CD4-positive, CD25-positive, alpha-beta regulatory T cell (primary cell): ENCODE measurements around the gene TTC39B. TPM values are rescaled to one million over a fixed set of nuclear protein-coding genes. Genes with fewer than 3 reads are reported as not detected.

Experiments
- ATAC-seq, 2 donors: fragments of 150-1000 bp; cut with Tn5 transposase; one replicate each; pipeline ENCODE4 v1.10.0; 2021; ENCODE audit warnings: low read depth in 2 of 2, moderate number of reproducible peaks in 2 of 2, moderate library complexity in 1 of 2
- DNase-seq, 3 donors: peaks; one replicate each; pipeline versions ENCODE4 v3.0.0 to v3.0.0-alpha.2; 2012 to 2022; ENCODE audit warnings: mixed read lengths in 1 of 3
- H3K27ac ChIP-seq: one replicate; pipeline ENCODE4 v1.7.0; 2013; ENCODE audit warnings: mild to moderate bottlenecking, low read length; ENCODE audit not compliant: insufficient read depth, poor library complexity, severe bottlenecking
- H3K27me3 ChIP-seq: one replicate; pipeline ENCODE4 v1.7.0; 2013; ENCODE audit warnings: low read length; ENCODE audit not compliant: control insufficient read depth, insufficient read depth
- H3K36me3 ChIP-seq: one replicate; pipeline ENCODE4 v1.7.0; 2013; ENCODE audit warnings: mild to moderate bottlenecking, low read length, moderate library complexity; ENCODE audit not compliant: control insufficient read depth, insufficient read depth
- H3K4me1 ChIP-seq: 2 replicates; pipeline ENCODE4 v1.7.0; 2013; ENCODE audit warnings: mild to moderate bottlenecking, low read length; ENCODE audit not compliant: insufficient read depth, control insufficient read depth, poor library complexity, severe bottlenecking
- H3K4me3 ChIP-seq: one replicate; pipeline ENCODE4 v1.7.0; 2013; ENCODE audit warnings: low read depth, mild to moderate bottlenecking, low read length, moderate library complexity
- H3K9me3 ChIP-seq, 2 experiments: 1 replicate in 1 of 2; 2 replicates in 1 of 2; pipeline ENCODE4 v1.7.0; 2013; ENCODE audit warnings: low read length in 2 of 2, mild to moderate bottlenecking in 1 of 2, moderate library complexity in 1 of 2; ENCODE audit not compliant: control insufficient read depth in 2 of 2
- H3K27ac Mint-ChIP-seq, 3 donors: one replicate each; pipeline ENCODE4 v1.8.0; 2020 to 2022; ENCODE audit warnings: mild to moderate bottlenecking in 3 of 3, mixed read lengths in 3 of 3, moderate library complexity in 2 of 3
- H3K27me3 Mint-ChIP-seq: one replicate; pipeline ENCODE4 v1.8.0; 2022; ENCODE audit warnings: mild to moderate bottlenecking, mixed read lengths
- H3K36me3 Mint-ChIP-seq: one replicate; pipeline ENCODE4 v1.8.0; 2020; ENCODE audit warnings: mixed read lengths
- H3K4me1 Mint-ChIP-seq, 4 donors: one replicate each; pipeline ENCODE4 v1.8.0; 2020 to 2022; ENCODE audit warnings: mixed read lengths in 4 of 4, mild to moderate bottlenecking in 1 of 4
- H3K4me3 Mint-ChIP-seq, 4 donors: one replicate each; pipeline ENCODE4 v1.8.0; 2020 to 2022; ENCODE audit warnings: mild to moderate bottlenecking in 4 of 4, mixed read lengths in 4 of 4, moderate library complexity in 3 of 4
- H3K9me3 Mint-ChIP-seq, 7 donors: one replicate each; pipeline ENCODE4 v1.8.0; 2020 to 2022; ENCODE audit warnings: mixed read lengths in 7 of 7, mild to moderate bottlenecking in 3 of 7, moderate library complexity in 2 of 7
- polyA plus RNA-seq, 4 donors: library from polyadenylated mRNA; unstranded; fragments of 300-500 nt; fragmentation: Illumina TruSeq; gene quantifications; one replicate each; pipeline ENCODE4 v1.2.3, GENCODE V29; 2021
- total RNA-seq: library from RNA; stranded (reverse); gene quantifications from one replicate; pipeline ENCODE4 v1.2.3, GENCODE V29; 2022

TTC39B gene
- total and polyA plus RNA-seq, 5 donors from 2014 or later, result 4.0 to 42.7 (median 8.8) TPM

DNA sequence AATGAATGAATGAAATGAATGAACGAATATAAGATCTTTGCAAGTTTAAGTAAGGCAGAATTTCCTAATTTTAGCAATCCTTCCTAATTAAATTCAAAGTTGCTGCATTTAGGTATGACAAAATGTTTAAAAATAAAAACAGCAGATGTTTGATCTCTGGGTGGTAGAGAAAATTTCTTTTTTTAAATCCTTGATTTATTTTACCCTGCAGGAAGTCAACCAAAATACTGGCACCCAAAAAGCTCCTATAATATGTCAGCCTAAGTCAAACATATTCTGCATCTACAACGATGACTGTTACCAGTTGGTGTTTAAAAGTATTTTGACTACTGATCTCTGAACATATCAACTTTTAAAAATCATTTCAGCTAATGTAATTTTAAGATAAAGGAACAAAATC lies 58.4 kb downstream of the TTC39B start:
- DNase-seq, result no peak
- no peaks in the 10 kb centered on the region for H3K27me3 Mint-ChIP-seq
- peak overlapping the region in 1 of 3 donors; percentile 15 for H3K27ac Mint-ChIP-seq
- peaks cover 31% of the 10 kb centered on the region for H3K36me3 Mint-ChIP-seq
- H3K36me3 ChIP-seq, result peaks cover 4% of the 10 kb centered on the region
- no peaks in the 10 kb centered on the region for H3K9me3 Mint-ChIP-seq
- no peaks in the 10 kb centered on the region for H3K9me3 ChIP-seq
- H3K4me3 Mint-ChIP-seq, result no peak overlapping the region
- ATAC-seq, result no peak
- H3K4me1 Mint-ChIP-seq, result peaks cover 10 to 62% (median 37%) of the 10 kb centered on the region in 4 donors
- no peaks in the 10 kb centered on the region for H3K4me1 ChIP-seq
- no peak overlapping the region for H3K4me3 ChIP-seq
- no peak overlapping the region for H3K27ac ChIP-seq
- H3K27me3 ChIP-seq, result no peaks in the 10 kb centered on the region

DNA sequence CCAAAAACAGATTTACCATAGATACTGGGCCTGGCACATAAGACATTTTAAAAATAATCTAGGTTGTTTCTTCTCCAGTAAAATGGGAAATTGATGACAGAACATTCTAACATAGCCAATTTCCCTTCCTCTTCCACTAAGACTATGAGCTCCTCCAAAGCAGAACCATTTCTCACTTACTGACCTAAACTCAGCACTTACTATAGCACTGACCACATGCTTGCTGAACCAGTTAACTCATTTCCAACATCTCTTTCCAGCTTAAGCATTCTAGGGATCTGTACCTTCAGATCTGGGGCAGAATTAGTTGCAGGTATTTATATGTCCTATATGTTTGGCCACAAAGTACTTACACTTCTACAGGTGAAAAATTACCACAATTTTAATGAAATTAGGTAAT lies 58.9 kb downstream of the TTC39B start:
- ATAC-seq (no peak), DNase-seq (no peak)
- Mint-ChIP-seq H3K27ac (no peak overlapping the region), H3K4me3 (no peak overlapping the region), H3K27me3 (no peaks in the 10 kb centered on the region), H3K36me3 (peaks cover 28% of the 10 kb centered on the region), H3K4me1 (peaks cover 10 to 62% (median 36%) of the 10 kb centered on the region in 4 donors), H3K9me3 (no peaks in the 10 kb centered on the region)
- Histone ChIP-seq H3K36me3 (peaks cover under 1% of the 10 kb centered on the region), H3K4me3 (no peak overlapping the region), H3K4me1 (no peaks in the 10 kb centered on the region), H3K27ac (no peak overlapping the region), H3K9me3 (no peaks in the 10 kb centered on the region), H3K27me3 (no peaks in the 10 kb centered on the region)

DNA sequence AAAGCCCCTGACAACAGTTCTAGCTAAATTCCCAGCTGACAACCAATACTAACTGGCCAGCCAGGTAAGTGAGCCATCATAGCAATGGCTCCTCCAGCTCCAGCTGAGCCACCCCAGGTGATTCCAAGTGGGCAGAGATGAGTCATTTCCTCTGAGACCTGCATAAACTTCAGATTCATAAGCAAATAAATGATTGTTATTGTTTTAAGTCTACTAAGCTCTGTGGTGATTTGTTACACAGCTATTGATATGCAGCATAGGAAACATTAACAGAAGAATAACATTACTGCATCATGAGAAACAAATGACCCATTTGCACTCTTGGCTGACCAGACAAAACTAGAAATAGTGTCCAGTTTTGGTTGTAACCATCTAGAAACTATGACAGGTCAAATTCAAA lies 60.3 kb downstream of the TTC39B start:
- H3K27me3 Mint-ChIP-seq, result no peaks in the 10 kb centered on the region
- no peak for DNase-seq
- peaks cover 24% of the 10 kb centered on the region for H3K36me3 Mint-ChIP-seq
- peaks cover 10 to 70% (median 32%) of the 10 kb centered on the region in 4 donors for H3K4me1 Mint-ChIP-seq
- Histone ChIP-seq H3K27ac (no peak overlapping the region), H3K9me3 (no peaks in the 10 kb centered on the region), H3K4me1 (no peaks in the 10 kb centered on the region), H3K4me3 (no peak overlapping the region), H3K27me3 (no peaks in the 10 kb centered on the region), H3K36me3 (no peaks in the 10 kb centered on the region)
- ATAC-seq, result no peak
- H3K4me3 Mint-ChIP-seq, result no peak overlapping the region
- peaks cover 0 to 2% (median 0%) of the 10 kb centered on the region in 7 donors for H3K9me3 Mint-ChIP-seq
- H3K27ac Mint-ChIP-seq, result peak overlapping the region in 1 of 3 donors; percentile 7

- peaks cover 24% of the 10 kb centered on the region for H3K36me3 Mint-ChIP-seq
- no peaks in the 10 kb centered on the region for H3K36me3 ChIP-seq
- peaks cover 10 to 70% (median 31%) of the 10 kb centered on the region in 4 donors for H3K4me1 Mint-ChIP-seq
- peaks cover 0 to 2% (median 0%) of the 10 kb centered on the region in 7 donors for H3K9me3 Mint-ChIP-seq
- H3K27me3 ChIP-seq, result no peaks in the 10 kb centered on the region
- ATAC-seq (no peak), DNase-seq (no peak)
- no peak overlapping the region for H3K4me3 ChIP-seq
- no peak overlapping the region for H3K27ac ChIP-seq
- peak overlapping the region in 1 of 3 donors; percentile 7 for H3K27ac Mint-ChIP-seq
- H3K4me1 ChIP-seq, result no peaks in the 10 kb centered on the region
- no peaks in the 10 kb centered on the region for H3K9me3 ChIP-seq
- no peaks in the 10 kb centered on the region for H3K27me3 Mint-ChIP-seq
- H3K4me3 Mint-ChIP-seq, result no peak overlapping the region
Measured at GRCh38 chr9:15246243-15246642, 60.8 kb downstream of the TTC39B start.

DNA sequence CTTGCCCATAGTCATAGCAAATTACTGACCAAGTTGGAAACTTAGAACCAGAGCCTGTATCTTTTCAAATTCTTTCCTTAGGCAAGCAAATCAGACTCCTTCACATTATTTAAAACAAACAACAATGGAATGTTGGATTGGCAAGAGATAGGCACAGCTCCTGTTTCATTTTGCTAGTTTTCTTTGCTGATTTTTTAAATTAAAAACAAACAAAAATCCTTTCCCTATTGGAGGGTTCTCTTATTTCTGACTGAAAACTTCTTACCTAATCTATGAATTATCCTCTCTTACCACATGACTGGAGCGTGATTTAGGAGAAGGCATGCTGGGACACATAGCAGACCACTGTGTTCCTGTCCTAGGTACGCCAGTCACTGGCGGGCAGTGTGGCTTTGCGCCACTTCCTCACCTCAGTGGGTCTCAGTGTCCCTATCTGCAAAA lies 63.0 kb downstream of the TTC39B start:
- Histone ChIP-seq H3K4me1 (no peaks in the 10 kb centered on the region), H3K4me3 (no peak overlapping the region), H3K9me3 (no peaks in the 10 kb centered on the region), H3K27me3 (no peaks in the 10 kb centered on the region), H3K27ac (no peak overlapping the region), H3K36me3 (no peaks in the 10 kb centered on the region)
- no peak overlapping the region for H3K4me3 Mint-ChIP-seq
- H3K36me3 Mint-ChIP-seq, result peaks cover 36% of the 10 kb centered on the region
- no peak overlapping the region for H3K27ac Mint-ChIP-seq
- peaks cover 0 to 8% (median 0%) of the 10 kb centered on the region in 7 donors for H3K9me3 Mint-ChIP-seq
- H3K27me3 Mint-ChIP-seq, result no peaks in the 10 kb centered on the region
- no peak for ATAC-seq
- peaks cover 21 to 64% (median 33%) of the 10 kb centered on the region in 4 donors for H3K4me1 Mint-ChIP-seq
- no peak for DNase-seq

DNA sequence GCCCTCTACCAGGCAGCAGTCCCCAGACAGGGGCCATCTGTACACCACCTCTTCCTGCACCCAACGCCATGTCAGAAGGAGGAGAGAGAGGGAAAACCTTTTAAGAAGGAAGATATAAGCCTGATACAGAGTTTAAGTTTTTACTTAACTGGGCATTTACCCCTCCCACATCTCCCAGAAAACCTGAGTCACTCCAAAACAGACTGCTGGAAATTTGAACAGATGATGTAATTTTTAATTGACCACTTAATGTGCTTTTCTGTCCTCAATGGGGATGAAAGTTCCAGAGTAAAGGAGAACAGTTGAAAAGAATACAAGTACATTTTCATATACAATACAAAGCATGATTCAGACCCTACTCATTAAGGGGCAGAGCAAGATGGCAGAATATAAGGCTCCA lies 63.9 kb downstream of the TTC39B start:
- Histone ChIP-seq H3K9me3 (peaks cover 0 to 6% of the 10 kb centered on the region in 2 experiments), H3K4me1 (no peaks in the 10 kb centered on the region), H3K4me3 (no peak overlapping the region), H3K36me3 (no peaks in the 10 kb centered on the region), H3K27ac (no peak overlapping the region), H3K27me3 (no peaks in the 10 kb centered on the region)
- ATAC-seq, result no peak
- peaks cover 18 to 54% (median 31%) of the 10 kb centered on the region in 4 donors for H3K4me1 Mint-ChIP-seq
- H3K27me3 Mint-ChIP-seq, result no peaks in the 10 kb centered on the region
- H3K27ac Mint-ChIP-seq, result no peak overlapping the region
- peaks cover under 1 to 18% (median 4%) of the 10 kb centered on the region in 7 donors for H3K9me3 Mint-ChIP-seq
- peaks cover 41% of the 10 kb centered on the region for H3K36me3 Mint-ChIP-seq
- no peak for DNase-seq
- H3K4me3 Mint-ChIP-seq, result no peak overlapping the region

DNA sequence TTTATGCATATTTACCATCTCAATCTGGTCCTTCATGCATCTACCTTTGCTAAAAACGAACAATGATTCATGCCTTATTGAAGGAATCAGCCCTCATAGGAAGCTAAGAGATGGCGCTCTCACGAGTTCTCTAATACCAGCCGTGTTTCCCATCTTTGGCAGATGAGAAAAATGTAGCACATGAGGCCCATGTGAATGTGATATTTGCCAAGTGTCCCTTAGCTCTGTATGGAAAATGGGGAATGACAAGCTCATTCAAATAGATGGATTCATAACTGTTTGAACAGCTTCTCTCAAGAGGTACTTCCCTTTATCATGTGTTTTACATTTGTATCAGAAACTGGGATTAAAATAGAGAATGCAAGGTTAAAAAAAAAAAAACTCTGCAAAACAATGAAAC lies 66.1 kb downstream of the TTC39B start:
- no peak overlapping the region for H3K27ac ChIP-seq
- H3K27me3 ChIP-seq, result no peaks in the 10 kb centered on the region
- H3K9me3 Mint-ChIP-seq, result peaks cover 4 to 38% (median 16%) of the 10 kb centered on the region in 7 donors
- H3K4me3 Mint-ChIP-seq, result no peak overlapping the region
- H3K36me3 Mint-ChIP-seq, result peaks cover 51% of the 10 kb centered on the region
- DNase-seq (no peak), ATAC-seq (no peak)
- no peaks in the 10 kb centered on the region for H3K27me3 Mint-ChIP-seq
- peaks cover 4 to 19% of the 10 kb centered on the region in 2 experiments for H3K9me3 ChIP-seq
- no peaks in the 10 kb centered on the region for H3K36me3 ChIP-seq
- H3K4me3 ChIP-seq, result no peak overlapping the region
- H3K4me1 ChIP-seq, result no peaks in the 10 kb centered on the region
- H3K4me1 Mint-ChIP-seq, result peaks cover 18 to 41% (median 26%) of the 10 kb centered on the region in 4 donors
- no peak overlapping the region for H3K27ac Mint-ChIP-seq

- no peaks in the 10 kb centered on the region for H3K4me1 ChIP-seq
Measured at GRCh38 chr9:15239816-15240215, 67.2 kb downstream of the TTC39B start.

More at GRCh38 chr9:15239816-15240215, 67.2 kb downstream of the TTC39B start:
- Mint-ChIP-seq H3K27me3 (no peaks in the 10 kb centered on the region), H3K27ac (no peak overlapping the region), H3K9me3 (peaks cover 7 to 45% (median 19%) of the 10 kb centered on the region in 7 donors), H3K4me3 (no peak overlapping the region), H3K4me1 (peaks cover 16 to 34% (median 22%) of the 10 kb centered on the region in 4 donors), H3K36me3 (peaks cover 58% of the 10 kb centered on the region)
- Histone ChIP-seq H3K9me3 (peaks cover 15 to 29% of the 10 kb centered on the region in 2 experiments), H3K27ac (no peak overlapping the region), H3K27me3 (no peaks in the 10 kb centered on the region), H3K4me3 (no peak overlapping the region), H3K36me3 (no peaks in the 10 kb centered on the region)
- no peak for ATAC-seq
- DNase-seq, result no peak
